Measurements from ENCODE around the gene PCK1.

Gene PCK1

DNA sequence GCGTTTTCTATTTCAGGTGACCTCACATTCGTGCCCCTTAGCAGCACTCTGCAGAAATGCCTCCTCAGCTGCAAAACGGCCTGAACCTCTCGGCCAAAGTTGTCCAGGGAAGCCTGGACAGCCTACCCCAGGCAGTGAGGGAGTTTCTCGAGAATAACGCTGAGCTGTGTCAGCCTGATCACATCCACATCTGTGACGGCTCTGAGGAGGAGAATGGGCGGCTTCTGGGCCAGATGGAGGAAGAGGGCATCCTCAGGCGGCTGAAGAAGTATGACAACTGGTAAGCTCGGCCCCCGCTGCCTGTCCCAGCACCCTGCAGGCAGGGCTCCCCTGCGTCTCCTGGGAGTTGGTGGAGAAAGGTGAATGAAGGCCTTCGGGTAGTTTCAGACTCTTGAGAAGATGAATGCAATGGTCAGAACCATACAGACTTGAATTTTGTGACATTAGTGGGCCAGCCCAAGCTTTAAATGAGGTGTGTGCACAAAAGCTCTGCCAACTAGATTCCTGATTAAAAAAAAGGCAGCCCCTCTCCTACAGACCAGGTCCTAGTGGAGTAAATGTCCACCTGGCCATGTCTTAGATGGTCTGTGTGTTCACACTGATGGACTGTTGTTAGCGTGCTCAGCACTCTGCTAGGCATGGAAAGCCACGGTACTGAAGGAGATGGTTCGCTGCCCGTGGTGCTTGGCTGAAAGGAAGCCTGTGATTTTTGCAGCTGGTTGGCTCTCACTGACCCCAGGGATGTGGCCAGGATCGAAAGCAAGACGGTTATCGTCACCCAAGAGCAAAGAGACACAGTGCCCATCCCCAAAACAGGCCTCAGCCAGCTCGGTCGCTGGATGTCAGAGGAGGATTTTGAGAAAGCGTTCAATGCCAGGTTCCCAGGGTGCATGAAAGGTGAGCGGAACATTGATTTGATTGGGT, 708 bp downstream of the PCK1 start:
- no peak for DNase-seq

DNA sequence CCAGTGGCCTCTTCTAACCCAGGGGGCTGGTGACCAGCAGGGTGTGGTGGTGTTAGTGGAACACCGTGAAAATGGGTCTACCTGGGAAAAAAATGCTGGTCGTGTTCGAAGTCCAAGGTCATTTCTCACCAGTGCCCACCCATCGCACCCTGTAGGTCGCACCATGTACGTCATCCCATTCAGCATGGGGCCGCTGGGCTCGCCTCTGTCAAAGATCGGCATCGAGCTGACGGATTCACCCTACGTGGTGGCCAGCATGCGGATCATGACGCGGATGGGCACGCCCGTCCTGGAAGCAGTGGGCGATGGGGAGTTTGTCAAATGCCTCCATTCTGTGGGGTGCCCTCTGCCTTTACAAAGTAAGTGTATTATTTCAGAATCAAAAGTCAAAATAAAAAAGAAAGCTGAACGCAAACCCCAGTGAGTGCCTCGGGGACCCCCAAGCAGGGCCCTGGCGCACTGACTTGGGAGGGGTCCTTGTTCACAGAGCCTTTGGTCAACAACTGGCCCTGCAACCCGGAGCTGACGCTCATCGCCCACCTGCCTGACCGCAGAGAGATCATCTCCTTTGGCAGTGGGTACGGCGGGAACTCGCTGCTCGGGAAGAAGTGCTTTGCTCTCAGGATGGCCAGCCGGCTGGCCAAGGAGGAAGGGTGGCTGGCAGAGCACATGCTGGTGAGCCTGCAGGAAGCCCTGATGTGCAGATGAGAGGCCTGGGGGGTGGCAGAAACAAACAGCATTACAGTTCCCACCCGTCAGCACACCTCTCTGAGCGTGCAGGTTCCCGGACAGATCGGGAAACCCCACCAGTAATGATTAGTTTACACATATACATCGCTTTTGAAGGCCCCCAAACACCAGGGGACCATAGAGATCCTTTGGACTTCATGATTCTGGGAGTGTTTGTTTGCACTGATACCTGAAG, 1.9 kb downstream of the PCK1 start:
- DNase-seq = no peak

DNA sequence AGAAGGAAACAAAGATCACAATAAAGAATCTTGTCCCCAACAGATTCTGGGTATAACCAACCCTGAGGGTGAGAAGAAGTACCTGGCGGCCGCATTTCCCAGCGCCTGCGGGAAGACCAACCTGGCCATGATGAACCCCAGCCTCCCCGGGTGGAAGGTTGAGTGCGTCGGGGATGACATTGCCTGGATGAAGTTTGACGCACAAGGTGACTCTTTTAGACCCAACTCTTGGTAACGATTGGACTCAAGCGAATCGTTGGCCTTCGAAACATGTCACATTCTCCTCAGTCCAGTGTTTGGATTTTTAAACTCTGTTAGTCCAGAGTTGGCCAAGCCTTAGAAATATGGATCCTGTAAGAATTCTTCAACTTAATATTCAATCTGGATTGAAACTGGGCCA, 2.6 kb downstream of the PCK1 start:
- DNase-seq = no peak

DNA sequence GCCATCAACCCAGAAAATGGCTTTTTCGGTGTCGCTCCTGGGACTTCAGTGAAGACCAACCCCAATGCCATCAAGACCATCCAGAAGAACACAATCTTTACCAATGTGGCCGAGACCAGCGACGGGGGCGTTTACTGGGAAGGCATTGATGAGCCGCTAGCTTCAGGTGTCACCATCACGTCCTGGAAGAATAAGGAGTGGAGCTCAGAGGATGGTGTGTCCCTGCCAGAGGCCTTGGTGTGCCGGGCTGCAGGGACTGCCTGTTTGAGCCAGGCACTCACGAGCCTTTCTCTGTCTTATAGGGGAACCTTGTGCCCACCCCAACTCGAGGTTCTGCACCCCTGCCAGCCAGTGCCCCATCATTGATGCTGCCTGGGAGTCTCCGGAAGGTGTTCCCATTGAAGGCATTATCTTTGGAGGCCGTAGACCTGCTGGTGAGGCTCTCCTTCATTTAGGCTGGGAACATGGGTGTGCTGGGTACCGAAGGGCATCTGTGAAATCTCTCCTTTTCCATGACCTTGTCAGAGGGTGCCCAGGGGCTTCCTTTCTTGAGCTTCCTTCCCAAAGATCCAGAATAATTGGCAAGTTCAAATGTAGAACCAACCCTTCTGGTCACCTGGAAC, 3.4 kb downstream of the PCK1 start:
- no peak for DNase-seq

DNA sequence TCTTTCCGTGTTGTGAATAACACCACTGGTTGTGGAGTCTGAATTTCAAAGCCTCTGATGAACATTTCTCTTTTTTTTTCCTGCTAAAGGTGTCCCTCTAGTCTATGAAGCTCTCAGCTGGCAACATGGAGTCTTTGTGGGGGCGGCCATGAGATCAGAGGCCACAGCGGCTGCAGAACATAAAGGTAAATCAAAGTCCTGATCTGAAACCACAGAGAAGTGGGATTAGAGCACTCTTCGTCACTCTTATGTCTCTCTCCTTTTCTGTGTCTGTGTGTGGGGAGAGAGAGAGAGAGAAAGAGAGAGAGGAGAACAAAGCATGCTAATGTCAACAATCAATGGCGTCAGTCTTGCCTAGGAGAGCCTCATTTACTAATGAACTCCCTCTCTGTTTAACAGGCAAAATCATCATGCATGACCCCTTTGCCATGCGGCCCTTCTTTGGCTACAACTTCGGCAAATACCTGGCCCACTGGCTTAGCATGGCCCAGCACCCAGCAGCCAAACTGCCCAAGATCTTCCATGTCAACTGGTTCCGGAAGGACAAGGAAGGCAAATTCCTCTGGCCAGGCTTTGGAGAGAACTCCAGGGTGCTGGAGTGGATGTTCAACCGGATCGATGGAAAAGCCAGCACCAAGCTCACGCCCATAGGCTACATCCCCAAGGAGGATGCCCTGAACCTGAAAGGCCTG, 4.2 kb downstream of the PCK1 start:
- DNase-seq = no peak

DNA sequence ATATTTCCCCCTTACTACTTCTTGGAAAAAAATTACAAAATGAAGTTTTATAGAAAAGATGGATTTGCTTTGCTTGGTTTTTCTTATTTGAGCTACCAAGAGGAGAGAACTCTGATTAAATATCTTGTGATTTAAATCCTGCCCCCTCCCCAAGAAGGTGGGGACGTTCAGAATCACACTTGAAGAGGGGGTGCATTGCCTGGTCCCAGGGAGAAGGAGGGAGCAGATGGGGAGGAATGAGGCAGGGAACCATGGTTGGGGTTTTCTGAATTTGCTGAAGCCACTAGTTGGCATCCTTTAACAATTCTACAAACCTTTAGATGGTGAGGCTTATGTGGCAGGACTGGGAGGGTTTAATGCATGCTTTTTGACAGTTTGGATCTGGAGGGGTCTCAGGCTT, 5.5 kb downstream of the PCK1 start:
- DNase-seq = no peak

DNA sequence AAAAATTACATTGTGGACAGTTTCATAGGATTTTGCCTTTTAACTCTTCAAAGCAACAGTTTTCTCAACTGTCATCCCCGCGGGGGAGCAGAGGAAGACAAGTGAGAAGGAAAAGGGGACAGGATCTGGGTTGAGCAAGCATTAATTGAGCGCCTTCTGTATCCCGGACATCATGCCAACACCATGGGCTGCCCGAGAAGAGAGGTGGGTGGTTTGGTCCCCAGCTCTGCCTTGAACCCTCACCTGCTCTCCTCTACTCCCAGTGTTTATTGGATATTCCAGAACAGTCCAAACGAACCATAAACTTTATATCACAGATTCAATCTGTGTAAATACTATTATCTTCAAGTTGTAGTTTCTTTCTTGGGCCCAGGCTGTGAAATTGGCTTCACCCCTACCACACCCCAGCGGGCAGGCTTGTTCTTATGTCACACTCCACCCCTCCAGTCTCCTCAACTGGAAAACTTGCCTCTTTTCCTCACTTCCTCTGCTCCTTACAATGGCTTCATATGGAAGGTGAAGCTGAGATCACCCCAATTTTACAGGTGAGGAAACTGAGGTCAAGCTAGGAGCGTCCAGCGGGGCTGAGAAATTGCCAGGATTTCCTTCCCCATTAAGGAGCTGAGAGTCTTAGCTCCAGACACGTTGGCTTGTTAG, 6.0 kb downstream of the PCK1 start:
- no peak for DNase-seq

DNA sequence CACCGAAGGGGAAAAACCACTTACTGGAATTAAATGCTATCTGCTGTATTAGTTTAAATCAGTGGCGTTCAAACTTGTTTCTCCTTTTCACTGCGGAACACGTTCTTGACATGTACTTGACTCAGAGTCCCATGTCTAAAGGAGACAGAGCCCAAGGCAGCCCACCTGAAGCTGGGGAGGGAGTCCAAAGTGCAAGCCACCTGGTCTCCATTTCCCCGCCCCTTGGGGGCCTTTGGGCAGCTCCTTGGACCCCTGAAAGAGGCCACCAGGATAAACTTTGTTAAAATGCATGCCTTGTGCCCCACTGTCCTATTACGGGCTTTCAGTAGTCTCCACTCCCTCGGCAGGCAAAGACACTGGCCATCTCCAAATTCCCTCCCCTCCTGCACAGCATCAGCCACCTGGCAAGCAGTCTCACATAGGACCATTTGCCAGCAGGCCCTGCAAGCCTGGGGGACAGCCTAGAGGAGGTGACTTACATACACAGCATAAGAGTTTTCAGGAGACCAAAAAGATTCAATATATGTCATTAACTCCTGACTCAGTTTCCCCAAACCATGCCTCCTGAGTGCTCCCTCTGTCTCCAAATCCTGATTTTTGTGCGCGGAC, 6.7 kb downstream of the PCK1 start:
- DNase-seq = no peak

DNA sequence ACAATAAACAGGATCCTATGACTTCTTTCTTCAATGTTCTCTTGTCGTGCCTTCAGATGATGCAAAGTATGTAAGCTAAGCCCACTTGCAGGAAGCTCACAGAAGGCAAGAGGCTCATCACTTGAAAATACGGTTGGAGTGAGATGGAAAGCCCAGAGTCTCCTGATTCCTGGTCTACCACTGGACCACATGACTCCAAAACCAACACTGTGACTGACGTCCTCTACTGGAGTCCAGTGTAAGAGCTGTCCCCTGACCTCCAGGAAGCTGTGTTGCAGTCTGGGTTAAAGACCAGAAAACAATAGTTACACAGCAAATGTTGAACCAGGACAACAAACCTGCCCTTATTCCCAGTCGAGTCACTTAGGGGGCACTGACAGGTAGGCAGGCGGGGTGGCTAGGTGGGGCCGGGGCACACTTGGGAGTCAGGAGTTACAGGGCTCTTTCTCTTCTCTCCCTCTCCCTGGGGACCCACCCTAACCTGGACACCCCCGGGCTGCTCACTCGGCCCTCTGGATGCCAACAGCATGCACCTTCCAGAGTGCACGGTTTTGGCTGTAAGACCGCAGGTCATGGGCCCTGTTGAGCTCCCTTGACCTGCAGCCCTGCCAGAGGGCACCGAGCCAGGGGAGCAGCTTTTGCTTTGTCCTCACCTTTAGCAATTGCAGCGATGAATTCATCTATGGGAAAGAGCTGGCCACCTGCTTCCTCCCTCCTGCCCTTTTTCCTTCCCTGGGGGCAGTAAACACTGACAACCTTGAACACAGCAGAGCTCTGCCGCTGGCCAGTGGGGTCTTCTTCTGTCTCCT, 7.4 kb downstream of the PCK1 start:
- DNase-seq = no peak

DNA sequence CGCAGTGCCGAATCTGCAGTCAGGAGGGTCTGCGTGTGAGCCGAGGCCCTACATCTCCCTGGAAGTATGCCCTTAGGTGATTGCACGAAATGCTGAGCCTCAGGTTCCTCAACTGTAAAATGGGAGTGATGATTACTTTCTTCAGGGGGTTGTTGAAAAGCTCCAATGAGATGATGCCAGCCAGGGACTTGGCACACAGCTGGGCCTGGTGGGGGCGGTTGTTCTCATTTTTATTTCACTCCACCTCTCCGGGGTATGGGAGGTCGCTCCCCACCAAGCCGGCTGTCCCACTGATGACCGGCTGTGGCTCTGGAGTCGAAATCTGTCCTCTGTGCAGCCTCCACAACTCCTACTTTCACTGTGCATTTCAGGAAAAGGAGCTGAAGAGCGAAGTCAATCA, 8.1 kb downstream of the PCK1 start:
- no peak for DNase-seq

DNA sequence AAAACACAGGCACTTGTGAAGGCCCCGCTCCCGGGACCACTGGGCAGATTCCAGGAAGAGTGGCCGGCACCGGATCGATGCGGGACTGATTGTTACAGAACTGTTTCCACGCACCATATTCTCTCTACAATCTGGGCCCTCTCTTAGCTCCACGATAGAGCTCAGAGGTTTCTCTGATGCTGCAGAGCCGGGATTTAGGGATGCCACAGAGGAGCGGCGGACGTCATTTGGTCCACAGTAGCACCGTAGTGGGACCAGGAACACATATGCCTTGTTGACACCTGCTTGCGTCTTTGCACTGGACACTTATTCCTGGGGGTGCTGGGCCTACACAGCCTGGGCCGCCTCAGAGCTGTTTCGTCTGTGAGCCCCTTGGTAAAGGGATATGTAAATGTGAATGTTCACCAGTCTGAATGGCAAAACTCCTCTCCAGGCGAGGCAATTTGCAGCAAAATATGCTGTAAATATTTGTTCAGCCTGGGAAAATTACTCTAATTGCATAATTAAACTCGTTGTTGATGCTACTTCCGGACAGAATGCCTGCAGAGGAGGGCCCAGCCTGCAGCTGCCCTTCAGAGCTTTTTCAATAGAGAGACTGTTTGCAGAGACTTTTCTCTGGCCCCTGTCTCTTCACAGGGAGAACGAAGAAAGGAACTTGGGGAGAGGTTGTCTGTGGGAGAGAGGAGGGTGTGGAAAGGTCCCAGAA, 9.4 kb downstream of the PCK1 start:
- DNase-seq = no peak

DNA sequence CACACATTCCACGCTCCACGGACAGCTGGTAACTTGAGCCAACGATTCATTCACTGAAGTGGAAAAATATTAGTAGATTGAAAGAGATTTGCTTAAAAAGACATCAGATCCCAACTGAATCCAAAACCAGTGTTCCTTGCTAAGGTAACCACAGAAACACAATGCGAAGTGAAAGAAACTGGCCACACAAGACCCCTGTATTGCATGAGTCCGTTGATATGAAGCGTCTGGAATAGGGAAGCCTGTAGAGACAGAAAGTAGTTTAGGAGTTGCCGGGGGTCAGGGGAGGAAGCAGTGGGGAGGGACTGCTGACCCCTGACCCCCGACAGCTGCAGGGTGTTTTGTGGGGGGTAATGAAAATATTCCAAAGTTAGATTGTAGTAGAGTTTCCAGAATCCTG, 10.0 kb downstream of the PCK1 start:
- DNase-seq = no peak

DNA sequence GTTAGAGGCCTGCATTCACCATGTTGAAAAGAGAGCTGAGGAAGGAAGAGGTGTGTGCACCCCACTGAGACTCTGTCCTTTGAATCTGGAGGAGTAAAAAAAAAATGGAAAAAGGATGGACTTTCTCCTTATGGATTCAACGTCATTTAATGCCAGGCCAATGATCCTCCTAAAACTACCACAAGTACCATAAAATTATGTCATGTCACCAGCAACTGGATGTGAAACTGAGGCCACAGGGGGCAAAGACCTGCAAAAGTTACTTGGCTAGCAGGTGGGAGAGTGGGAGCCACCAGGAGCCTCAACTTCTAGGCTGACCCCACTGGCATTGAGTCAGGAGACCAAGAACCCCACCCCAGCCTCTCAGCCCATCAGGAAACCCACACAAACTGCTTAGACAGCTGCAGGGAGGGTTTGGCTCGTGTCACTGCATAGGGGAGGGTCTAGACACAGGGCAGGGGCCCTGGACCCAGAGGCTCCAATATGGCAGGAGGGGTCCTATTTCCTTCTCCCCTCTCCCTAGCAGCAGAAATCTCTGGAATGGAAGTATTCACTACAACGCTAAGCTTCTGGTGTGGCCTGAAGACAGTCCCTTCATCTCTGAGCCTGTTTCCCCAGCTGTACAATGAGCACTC, 11.0 kb downstream of the PCK1 start:
- no peak for DNase-seq

DNA sequence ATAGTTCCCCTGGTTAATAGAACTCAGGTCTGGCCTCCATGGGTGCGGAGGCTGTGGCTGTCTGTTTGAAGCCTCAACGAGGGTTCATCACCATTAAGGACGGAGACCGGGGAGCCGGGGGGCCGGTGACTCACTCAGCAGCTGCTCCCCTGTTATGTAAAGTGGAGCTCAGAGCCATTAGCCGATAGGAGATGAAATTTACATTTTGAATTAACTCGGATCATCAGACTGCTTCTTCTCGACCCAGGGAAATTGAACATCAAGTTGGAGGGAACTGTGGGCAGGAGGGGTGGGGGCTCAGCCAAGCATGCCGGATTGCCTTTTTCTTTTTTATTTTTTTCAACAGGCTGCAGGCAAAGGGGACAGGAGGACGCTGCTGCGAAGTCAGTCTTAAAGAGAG, 12.3 kb downstream of the PCK1 start:
- DNase-seq = no peak

DNA sequence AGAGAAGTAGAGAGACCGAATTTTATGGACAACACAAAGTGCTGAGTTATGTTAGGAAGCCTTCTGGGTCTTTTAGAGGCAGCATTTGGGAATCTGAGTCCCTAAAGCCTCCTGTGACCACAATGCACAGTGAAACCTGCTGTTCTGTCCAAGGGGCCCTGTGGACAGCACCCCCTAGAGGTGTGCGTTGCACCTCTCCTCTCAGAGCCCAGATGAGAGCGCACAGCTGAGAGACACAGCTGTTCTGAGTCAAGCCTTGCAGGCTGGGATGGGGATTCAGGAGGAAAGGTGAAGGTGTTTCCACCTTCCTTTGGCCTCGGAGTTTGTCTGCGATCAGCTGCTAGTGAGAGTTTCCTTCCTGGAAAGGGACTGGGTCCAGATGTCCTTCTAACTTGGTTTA, 13.0 kb downstream of the PCK1 start:
- no peak for DNase-seq

DNA sequence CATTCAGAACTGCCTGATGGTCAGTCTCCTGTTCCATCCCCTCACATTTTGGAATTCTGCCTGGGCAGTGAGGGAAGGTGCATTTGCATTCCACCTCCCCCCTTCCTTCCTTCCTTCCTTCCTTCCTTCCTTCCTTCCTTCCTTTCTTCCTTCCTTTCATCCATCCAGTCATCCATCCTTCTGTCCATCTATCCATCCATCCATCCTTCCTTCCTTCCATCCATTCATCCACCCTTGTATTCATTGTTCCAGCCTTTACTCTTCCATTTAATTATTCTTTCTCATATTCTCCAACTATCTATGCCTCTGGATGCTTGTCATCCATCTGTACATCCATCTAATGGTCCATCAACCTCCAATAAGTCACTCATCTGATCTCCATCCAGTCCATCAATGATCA, 14.0 kb downstream of the PCK1 start:
- DNase-seq = no peak

DNA sequence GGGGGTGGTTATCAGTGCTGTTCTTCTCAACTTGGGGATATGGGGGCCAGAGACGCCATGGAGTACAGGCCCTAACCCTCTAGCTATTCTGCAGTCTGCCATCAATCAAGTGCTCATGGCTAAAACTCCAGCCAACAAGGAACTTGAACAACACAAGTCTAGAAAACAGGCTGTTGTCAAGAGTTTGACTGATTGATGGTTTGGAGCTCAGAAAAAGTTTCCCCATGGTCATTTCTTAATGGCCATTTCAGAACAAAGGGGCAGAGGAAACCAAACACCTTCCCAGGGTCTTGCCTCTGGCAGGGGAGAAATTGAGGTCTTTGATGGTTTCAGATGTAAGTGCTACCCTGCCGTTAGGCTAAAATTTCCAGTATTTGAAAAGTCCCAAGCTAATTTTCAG, 15.1 kb downstream of the PCK1 start:
- DNase-seq = no peak

DNA sequence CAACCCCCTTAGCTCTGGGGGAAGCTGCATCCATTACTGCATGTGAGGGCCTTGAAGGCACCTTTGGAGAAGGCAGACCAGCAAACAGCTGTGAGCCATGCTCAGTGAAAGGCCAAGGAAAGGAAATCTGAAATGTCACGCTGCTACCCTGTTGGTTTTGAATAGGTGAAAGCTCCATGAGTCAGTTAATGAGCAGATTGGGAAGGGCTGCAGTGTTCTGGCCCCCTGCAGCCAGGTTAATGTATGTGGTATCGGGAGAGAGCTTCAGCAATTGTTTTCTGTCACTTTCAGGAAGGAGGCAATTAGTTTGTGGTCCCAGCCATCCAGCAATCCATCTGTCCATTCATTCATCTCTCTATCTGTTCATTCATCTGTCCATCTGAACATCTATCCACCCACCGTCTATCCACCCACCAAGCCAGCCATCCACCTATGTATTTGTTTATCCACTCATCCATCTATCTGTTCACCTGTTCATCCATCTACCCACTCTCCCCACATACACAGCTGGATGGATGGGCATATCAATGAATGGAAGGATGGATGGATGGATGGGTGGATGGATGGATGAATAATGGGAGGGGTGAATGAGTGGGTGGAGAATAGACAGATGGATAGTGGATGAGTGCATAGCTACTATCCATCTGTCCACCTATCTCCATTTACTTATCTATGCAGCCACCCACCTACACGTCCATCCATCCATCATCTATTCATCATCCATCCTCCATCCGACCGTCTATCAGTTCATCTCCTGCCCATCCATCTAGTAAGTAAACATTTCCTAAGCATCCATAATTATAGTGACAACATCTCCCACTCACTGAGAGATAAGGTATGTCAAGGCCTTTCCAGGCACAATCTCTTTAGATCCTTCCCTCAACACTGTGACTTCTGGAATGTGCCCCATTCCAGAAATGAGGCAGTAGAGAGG, 16.0 kb downstream of the PCK1 start:
- DNase-seq = no peak
